Parathyroid adenoma (tissue), 2 donors: ENCODE results near the gene KCNK2.

ENCODE experiments used
- H2AFZ ChIP-seq: fragments of 300-600 bp; sonication (generic); one replicate; pipeline ENCODE4 v1.7.0; 2017; ENCODE audit warnings: antibody characterized with exemption, mild to moderate bottlenecking
- H3K27ac ChIP-seq: fragments of 300-600 bp; sonication (generic); one replicate; pipeline ENCODE4 v1.7.0; 2017
- H3K27me3 ChIP-seq: fragments of 300-600 bp; sonication (generic); one replicate; pipeline ENCODE4 v1.7.0; 2017; ENCODE audit warnings: low read length; ENCODE audit not compliant: control insufficient read depth, insufficient read depth
- H3K36me3 ChIP-seq: fragments of 300-600 bp; sonication (generic); one replicate; pipeline ENCODE4 v1.7.0; 2017; ENCODE audit warnings: low read length; ENCODE audit not compliant: control insufficient read depth, insufficient read depth
- H3K4me1 ChIP-seq: fragments of 300-600 bp; sonication (generic); one replicate; pipeline ENCODE4 v1.7.0; 2017; ENCODE audit warnings: control low read depth
- H3K4me2 ChIP-seq: fragments of 300-600 bp; sonication (generic); one replicate; pipeline ENCODE4 v1.7.0; 2017; ENCODE audit warnings: low read length
- H3K4me3 ChIP-seq: fragments of 300-600 bp; sonication (generic); one replicate; pipeline ENCODE4 v1.7.0; 2017; ENCODE audit warnings: low read depth, low read length
- H3K79me2 ChIP-seq: fragments of 300-600 bp; sonication (generic); one replicate; pipeline ENCODE4 v1.7.0; 2017; ENCODE audit warnings: control low read depth
- H3K9ac ChIP-seq: fragments of 300-600 bp; sonication (generic); one replicate; pipeline ENCODE4 v1.7.0; 2017; ENCODE audit warnings: mild to moderate bottlenecking
- H3K9me3 ChIP-seq: fragments of 300-600 bp; sonication (generic); one replicate; pipeline ENCODE4 v1.7.0; 2017; ENCODE audit warnings: low read length; ENCODE audit not compliant: control insufficient read depth
- CTCF ChIP-seq: fragments of 300-600 bp; sonication (generic); IDR thresholded peaks from one replicate; pipeline ENCODE4 v1.7.0; 2017; ENCODE audit warnings: antibody characterized with exemption, mild to moderate bottlenecking
- donor health status: primary hyperparathyroidism.

KCNK2 gene

DNA sequence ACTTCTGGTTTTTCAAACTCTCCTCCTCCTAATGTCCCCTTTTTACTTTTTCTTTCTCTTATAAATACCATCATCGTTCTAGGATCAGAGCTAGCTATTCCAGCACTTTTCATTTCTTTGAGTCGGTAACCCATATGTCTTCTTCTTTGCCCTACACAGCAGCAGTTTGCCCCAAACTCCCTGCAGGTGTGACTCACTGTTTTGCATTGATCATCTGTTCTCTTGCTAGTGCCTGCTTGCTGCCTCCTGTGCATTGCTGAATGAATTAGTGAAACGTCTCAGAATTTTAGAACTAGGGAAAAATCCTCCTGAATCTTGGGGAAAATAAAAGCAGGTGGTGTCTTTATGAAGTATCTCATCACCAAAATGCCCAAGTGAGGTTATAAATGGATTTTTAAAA lies 21.7 kb downstream of the KCNK2 start:
- Histone ChIP-seq H3K4me2 (no peak overlapping the region), H3K79me2 (no peaks in the 10 kb centered on the region)
- TF ChIP-seq CTCF, result no peak

GRCh38 chr1:215106067-215106466 lies 23.5 kb downstream of the KCNK2 start:
- no peak overlapping the region for H3K27ac ChIP-seq
- H3K4me3 ChIP-seq, result no peak overlapping the region
- no peaks in the 10 kb centered on the region for H3K79me2 ChIP-seq
- no peak overlapping the region for H3K4me2 ChIP-seq
- no peaks in the 10 kb centered on the region for H3K4me1 ChIP-seq
- H3K9ac ChIP-seq, result no peak overlapping the region
- H3K36me3 ChIP-seq, result no peaks in the 10 kb centered on the region
- H2AFZ ChIP-seq, result no peak overlapping the region
- H3K9me3 ChIP-seq, result no peaks in the 10 kb centered on the region
- no peaks in the 10 kb centered on the region for H3K27me3 ChIP-seq
- no peak for TF ChIP-seq CTCF

More for the DNA sequence above, 21.7 kb downstream of the KCNK2 start:
- no peak overlapping the region for H2AFZ ChIP-seq
- no peaks in the 10 kb centered on the region for H3K4me1 ChIP-seq
- no peak overlapping the region for H3K27ac ChIP-seq
- no peak overlapping the region for H3K4me3 ChIP-seq
- H3K27me3 ChIP-seq, result no peaks in the 10 kb centered on the region
- H3K9ac ChIP-seq, result no peak overlapping the region
- H3K9me3 ChIP-seq, result no peaks in the 10 kb centered on the region
- H3K36me3 ChIP-seq, result no peaks in the 10 kb centered on the region

GRCh38 chr1:215109171-215109570 lies 26.6 kb downstream of the KCNK2 start:
- no peak for TF ChIP-seq CTCF
- Histone ChIP-seq H3K4me3 (no peak overlapping the region), H3K4me2 (no peak overlapping the region)

DNA sequence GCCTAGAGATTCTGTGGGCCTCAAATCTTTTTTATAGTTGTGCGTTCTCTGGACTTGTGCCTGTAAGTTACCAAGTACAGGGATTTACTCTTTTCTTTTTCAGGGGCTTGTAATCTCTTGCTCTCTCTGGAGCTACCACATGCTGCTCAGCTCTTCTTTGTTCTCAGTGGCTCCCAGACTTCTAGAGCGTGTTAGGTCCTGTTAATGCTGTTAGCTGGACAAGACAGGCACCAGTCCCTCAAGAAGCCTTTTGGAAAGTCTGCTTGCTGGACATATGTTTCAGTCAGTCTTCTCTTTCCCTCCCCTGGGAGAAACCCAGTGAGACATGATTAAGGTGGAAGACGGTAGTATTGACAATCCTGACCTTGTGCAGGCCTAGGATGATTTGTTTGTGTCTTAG lies 29.4 kb downstream of the KCNK2 start:
- no peak for TF ChIP-seq CTCF
- Histone ChIP-seq H3K27me3 (no peaks in the 10 kb centered on the region), H3K4me2 (no peak overlapping the region), H3K79me2 (no peaks in the 10 kb centered on the region), H3K36me3 (no peaks in the 10 kb centered on the region), H2AFZ (no peak overlapping the region), H3K9me3 (no peaks in the 10 kb centered on the region), H3K4me1 (no peaks in the 10 kb centered on the region), H3K9ac (no peak overlapping the region), H3K27ac (no peak overlapping the region), H3K4me3 (no peak overlapping the region)

More at GRCh38 chr1:215109171-215109570, 26.6 kb downstream of the KCNK2 start:
- no peak overlapping the region for H2AFZ ChIP-seq
- no peaks in the 10 kb centered on the region for H3K27me3 ChIP-seq
- H3K27ac ChIP-seq, result no peak overlapping the region
- no peak overlapping the region for H3K9ac ChIP-seq
- no peaks in the 10 kb centered on the region for H3K79me2 ChIP-seq
- H3K4me1 ChIP-seq, result no peaks in the 10 kb centered on the region
- no peaks in the 10 kb centered on the region for H3K9me3 ChIP-seq
- no peaks in the 10 kb centered on the region for H3K36me3 ChIP-seq

GRCh38 chr1:215113776-215114153 lies 31.2 kb downstream of the KCNK2 start:
- Histone ChIP-seq H3K9ac (no peak overlapping the region), H3K9me3 (no peaks in the 10 kb centered on the region), H2AFZ (no peak overlapping the region), H3K4me2 (no peak overlapping the region), H3K79me2 (no peaks in the 10 kb centered on the region), H3K4me1 (no peaks in the 10 kb centered on the region), H3K27me3 (no peaks in the 10 kb centered on the region), H3K27ac (no peak overlapping the region), H3K36me3 (no peaks in the 10 kb centered on the region), H3K4me3 (no peak overlapping the region)
- no peak for TF ChIP-seq CTCF
